ENCODE data around the gene ASIC2. TPM values are rescaled to one million over a fixed set of nuclear protein-coding genes. Genes with fewer than 3 reads are reported as not detected.

ASIC2 gene
- total RNA-seq, 1 donor from 2014 or later: 0.36 TPM

- DNase-seq (ENCODE audit: low read depth) (no peak), FAIRE-seq (no peak)
- no peak overlapping the region for H3K4me2 ChIP-seq (ENCODE audit: low read length)
- H4K20me1 ChIP-seq (ENCODE audit: insufficient read depth, low read length): peaks cover 3% of the 10 kb centered on the region
- H3K9me3 Mint-ChIP-seq (ENCODE audit: unreplicated experiment): peaks cover 2% of the 10 kb centered on the region
- TF ChIP-seq EZH2 (IDR thresholded peaks at IDR 0.05; ENCODE audit: insufficient read depth, low read length) (no peak), CTCF (IDR thresholded peaks at IDR 0.05; ENCODE audit: insufficient read depth, low read depth, low read length) (no peak)
- H3K4me1 ChIP-seq (ENCODE audit: insufficient read depth, low read length): peaks cover 13% of the 10 kb centered on the region
- peaks cover 46% of the 10 kb centered on the region for H3K27me3 Mint-ChIP-seq (ENCODE audit: low read depth, unreplicated experiment)
- H3K4me3 ChIP-seq (ENCODE audit: insufficient read depth, low read depth, low read length): no peak overlapping the region
- H3K27ac ChIP-seq (ENCODE audit: low read depth, low read length): no peak overlapping the region
- H2AFZ ChIP-seq (ENCODE audit: low read depth, low read length): no peak overlapping the region
- H3K36me3 Mint-ChIP-seq (ENCODE audit: low read depth, unreplicated experiment): no peaks in the 10 kb centered on the region
- peaks cover 4% of the 10 kb centered on the region for H3K4me1 Mint-ChIP-seq (ENCODE audit: low read depth, unreplicated experiment)
- no peaks in the 10 kb centered on the region for H3K36me3 ChIP-seq (ENCODE audit: insufficient read depth, low read length)
- no peaks in the 10 kb centered on the region for H3K9me3 ChIP-seq (ENCODE audit: insufficient read depth, low read depth, low read length)
- no peaks in the 10 kb centered on the region for H3K79me2 ChIP-seq (ENCODE audit: insufficient read depth, low read length)
- H3K4me3 Mint-ChIP-seq (ENCODE audit: unreplicated experiment): no peak overlapping the region
- H3K27me3 ChIP-seq (ENCODE audit: insufficient read depth, low read length): no peaks in the 10 kb centered on the region
- no peak overlapping the region for H3K9ac ChIP-seq (ENCODE audit: low read length)
- no peak overlapping the region for H3K27ac Mint-ChIP-seq (ENCODE audit: unreplicated experiment)
Observed at GRCh38 chr17:33263396-33263795, 29.7 kb downstream of the ASIC2 start.

- H3K27ac Mint-ChIP-seq (ENCODE audit: unreplicated experiment): no peak overlapping the region
- Histone ChIP-seq H2AFZ (ENCODE audit: low read depth, low read length) (no peak overlapping the region), H3K9me3 (ENCODE audit: insufficient read depth, low read depth, low read length) (no peaks in the 10 kb centered on the region), H3K4me1 (ENCODE audit: insufficient read depth, low read length) (peaks cover 9% of the 10 kb centered on the region), H3K4me3 (ENCODE audit: insufficient read depth, low read depth, low read length) (no peak overlapping the region), H3K79me2 (ENCODE audit: insufficient read depth, low read length) (no peaks in the 10 kb centered on the region), H4K20me1 (ENCODE audit: insufficient read depth, low read length) (peaks cover 2% of the 10 kb centered on the region), H3K36me3 (ENCODE audit: insufficient read depth, low read length) (no peaks in the 10 kb centered on the region), H3K9ac (ENCODE audit: low read length) (no peak overlapping the region), H3K27me3 (ENCODE audit: insufficient read depth, low read length) (no peaks in the 10 kb centered on the region), H3K4me2 (ENCODE audit: low read length) (no peak overlapping the region), H3K27ac (ENCODE audit: low read depth, low read length) (no peak overlapping the region)
- DNase-seq (ENCODE audit: low read depth) (peak; percentile 24), FAIRE-seq (no peak)
- H3K4me1 Mint-ChIP-seq (ENCODE audit: low read depth, unreplicated experiment): peaks cover 3% of the 10 kb centered on the region
- H3K4me3 Mint-ChIP-seq (ENCODE audit: unreplicated experiment): no peak overlapping the region
- peaks cover 53% of the 10 kb centered on the region for H3K27me3 Mint-ChIP-seq (ENCODE audit: low read depth, unreplicated experiment)
- TF ChIP-seq CTCF (IDR thresholded peaks at IDR 0.05; ENCODE audit: insufficient read depth, low read depth, low read length) (no peak), EZH2 (IDR thresholded peaks at IDR 0.05; ENCODE audit: insufficient read depth, low read length) (no peak)
- H3K9me3 Mint-ChIP-seq (ENCODE audit: unreplicated experiment): peaks cover 2% of the 10 kb centered on the region
- no peaks in the 10 kb centered on the region for H3K36me3 Mint-ChIP-seq (ENCODE audit: low read depth, unreplicated experiment)
Observed at GRCh38 chr17:33262266-33263123, 30.6 kb downstream of the ASIC2 start.

GRCh38 chr17:33261820-33262219 lies 31.3 kb downstream of the ASIC2 start:
- DNase-seq (ENCODE audit: low read depth) (no peak), FAIRE-seq (no peak)
- H3K4me3 Mint-ChIP-seq (ENCODE audit: unreplicated experiment): no peak overlapping the region
- H3K36me3 ChIP-seq (ENCODE audit: insufficient read depth, low read length): no peaks in the 10 kb centered on the region
- H3K9ac ChIP-seq (ENCODE audit: low read length): no peak overlapping the region
- H3K27ac ChIP-seq (ENCODE audit: low read depth, low read length): no peak overlapping the region
- no peaks in the 10 kb centered on the region for H4K20me1 ChIP-seq (ENCODE audit: insufficient read depth, low read length)
- H3K4me1 Mint-ChIP-seq (ENCODE audit: low read depth, unreplicated experiment): no peaks in the 10 kb centered on the region
- no peak overlapping the region for H3K4me3 ChIP-seq (ENCODE audit: insufficient read depth, low read depth, low read length)
- H3K79me2 ChIP-seq (ENCODE audit: insufficient read depth, low read length): no peaks in the 10 kb centered on the region
- no peak overlapping the region for H3K27ac Mint-ChIP-seq (ENCODE audit: unreplicated experiment)
- H3K4me1 ChIP-seq (ENCODE audit: insufficient read depth, low read length): peaks cover 5% of the 10 kb centered on the region
- no peak overlapping the region for H2AFZ ChIP-seq (ENCODE audit: low read depth, low read length)
- no peak overlapping the region for H3K4me2 ChIP-seq (ENCODE audit: low read length)
- H3K36me3 Mint-ChIP-seq (ENCODE audit: low read depth, unreplicated experiment): no peaks in the 10 kb centered on the region
- TF ChIP-seq EZH2 (IDR thresholded peaks at IDR 0.05; ENCODE audit: insufficient read depth, low read length) (no peak), CTCF (IDR thresholded peaks at IDR 0.05; ENCODE audit: insufficient read depth, low read depth, low read length) (no peak)
- peaks cover 52% of the 10 kb centered on the region for H3K27me3 Mint-ChIP-seq (ENCODE audit: low read depth, unreplicated experiment)
- H3K27me3 ChIP-seq (ENCODE audit: insufficient read depth, low read length): no peaks in the 10 kb centered on the region
- no peaks in the 10 kb centered on the region for H3K9me3 ChIP-seq (ENCODE audit: insufficient read depth, low read depth, low read length)
- peaks cover 2% of the 10 kb centered on the region for H3K9me3 Mint-ChIP-seq (ENCODE audit: unreplicated experiment)

Measured in astrocyte (in vitro differentiated cells and primary cell).